Lung microvascular endothelial cell (primary cell): ENCODE results near the gene CCNE1. TPM values are rescaled to one million over a fixed set of nuclear protein-coding genes. Genes with fewer than 3 reads are reported as not detected.

Experiments
- DNase-seq, 2 donors: peaks; one replicate each; pipeline versions ENCODE4 v3.0.0 to v3.0.0-alpha.2; 2010; ENCODE audit warnings: low read depth in 2 of 2
- total RNA-seq: library from RNA; depleted of rRNA; stranded (reverse); fragments of >200 nt; gene quantifications from 2 replicates; pipeline ENCODE4 v1.2.1, GENCODE V29; 2014

The CCNE1 gene
- total RNA-seq, 1 donor from 2014 or later: 2.6 TPM

GRCh38 chr19:29843180-29844051, 31.6 kb downstream of the CCNE1 start:
- no peak for DNase-seq

- DNase-seq: peak; percentile 89 to 96
Measured at GRCh38 chr19:29844891-29845573, 33.2 kb downstream of the CCNE1 start.

GRCh38 chr19:29845574-29846176, 33.9 kb downstream of the CCNE1 start:
- DNase-seq: no peak

- DNase-seq: no peak
Measured at GRCh38 chr19:29849208-29849607, 37.4 kb downstream of the CCNE1 start.

GRCh38 chr19:29850482-29850881, 38.7 kb downstream of the CCNE1 start:
- DNase-seq: no peak

GRCh38 chr19:29851769-29852521, 40.2 kb downstream of the CCNE1 start:
- DNase-seq: no peak

- DNase-seq: no peak
Measured at GRCh38 chr19:29854033-29854432, 42.2 kb downstream of the CCNE1 start.

- DNase-seq: no peak
Measured at GRCh38 chr19:29855087-29855486, 43.3 kb downstream of the CCNE1 start.

GRCh38 chr19:29855741-29856500, 44.1 kb downstream of the CCNE1 start:
- no peak for DNase-seq

- peak in 1 of 2 donors; percentile 30 for DNase-seq
Measured at GRCh38 chr19:29858000-29858596, 46.3 kb downstream of the CCNE1 start.

- no peak for DNase-seq
Measured at GRCh38 chr19:29858621-29859020, 46.8 kb downstream of the CCNE1 start.

- DNase-seq: no peak
Measured at GRCh38 chr19:29860492-29860891, 48.7 kb downstream of the CCNE1 start.

- no peak for DNase-seq
Measured at GRCh38 chr19:29861574-29861973, 49.8 kb downstream of the CCNE1 start.

- no peak for DNase-seq
Measured at GRCh38 chr19:29866011-29866410, 54.2 kb downstream of the CCNE1 start.

GRCh38 chr19:29867984-29868383, 56.2 kb downstream of the CCNE1 start:
- no peak for DNase-seq

GRCh38 chr19:29871143-29871542, 59.4 kb downstream of the CCNE1 start:
- no peak for DNase-seq

GRCh38 chr19:29872224-29872731, 60.5 kb downstream of the CCNE1 start:
- DNase-seq: peak in 1 of 2 donors; percentile 49

GRCh38 chr19:29873024-29873800, 61.4 kb downstream of the CCNE1 start:
- DNase-seq: peak; percentile 24 to 51
